NCI-H748 (cell line): ENCODE measurements around the gene MAPK8IP2.

ENCODE experiments used
- DNase-seq: peaks from one replicate; lab custom pipeline; 2025; ENCODE audit not compliant: unreplicated experiment; lab: John Stamatoyannopoulos, UW

The MAPK8IP2 gene

GRCh38 chr22:50575426-50575941, 25.1 kb upstream of the MAPK8IP2 start:
- no peak for DNase-seq

- peak; percentile 61 for DNase-seq
Measured at GRCh38 chr22:50576070-50576469, 24.5 kb upstream of the MAPK8IP2 start.

GRCh38 chr22:50576806-50577696, 23.5 kb upstream of the MAPK8IP2 start:
- no peak for DNase-seq

GRCh38 chr22:50577697-50577986, 23.0 kb upstream of the MAPK8IP2 start:
- DNase-seq = no peak

GRCh38 chr22:50577987-50578775, 22.4 kb upstream of the MAPK8IP2 start, which contains the start of gene CPT1B:
TSS of gene CPT1B (minus strand) at chr22:50578427. CDS start at chr22:50577915, 512 bp downstream.
- DNase-seq = no peak

GRCh38 chr22:50578776-50579310, 21.8 kb upstream of the MAPK8IP2 start:
- no peak for DNase-seq

- DNase-seq = no peak
Measured at GRCh38 chr22:50579752-50580151, 20.8 kb upstream of the MAPK8IP2 start.

- DNase-seq = no peak
Measured at GRCh38 chr22:50581031-50581949, 19.3 kb upstream of the MAPK8IP2 start.

GRCh38 chr22:50581950-50582492, 18.6 kb upstream of the MAPK8IP2 start:
- peak; percentile 83 for DNase-seq

GRCh38 chr22:50582493-50583293, 17.9 kb upstream of the MAPK8IP2 start, which contains the start of gene CHKB:
TSS of gene CHKB (minus strand) at chr22:50582849. CDS start at chr22:50582781, 68 bp downstream.
- DNase-seq = peak; percentile 99

- DNase-seq = no peak
Measured at GRCh38 chr22:50583294-50583861, 17.2 kb upstream of the MAPK8IP2 start.

GRCh38 chr22:50584106-50585096, 16.2 kb upstream of the MAPK8IP2 start:
- DNase-seq = no peak

- DNase-seq = no peak
Measured at GRCh38 chr22:50585238-50585637, 15.4 kb upstream of the MAPK8IP2 start.

- DNase-seq = no peak
Measured at GRCh38 chr22:50585781-50586180, 14.8 kb upstream of the MAPK8IP2 start.

GRCh38 chr22:50586416-50586815, 14.2 kb upstream of the MAPK8IP2 start:
- no peak for DNase-seq

GRCh38 chr22:50587407-50587806, 13.2 kb upstream of the MAPK8IP2 start:
- no peak for DNase-seq

GRCh38 chr22:50595189-50595588, 5.4 kb upstream of the MAPK8IP2 start:
- DNase-seq = no peak

GRCh38 chr22:50597097-50597496, 3.5 kb upstream of the MAPK8IP2 start:
- no peak for DNase-seq
